Fibroblast of lung (primary cell): Measurements from ENCODE around the gene PRDX1. TPM values are rescaled to one million over a fixed set of nuclear protein-coding genes. Genes with fewer than 3 reads are reported as not detected.
"Not testable (repeated sequence)": the region's sequence is repeated elsewhere in the genome, so short reads cannot be mapped to it uniquely, and the experiment has no call there.

Experiments used
- DNase-seq, 2 donors: peaks; one replicate each; pipeline versions ENCODE4 v3.0.0 to v3.0.0-alpha.2; 2010; ENCODE audit warnings: low read depth in 2 of 2
- H2AFZ ChIP-seq: 2 replicates; pipeline ENCODE4 v1.5.1; 2012; ENCODE audit warnings: low read length, control low read depth, inconsistent platforms
- H3K27ac ChIP-seq: 2 replicates; pipeline ENCODE4 v1.5.1; 2011; ENCODE audit warnings: low read length, control low read depth; ENCODE audit not compliant: insufficient read depth
- H3K27me3 ChIP-seq: 2 replicates; pipeline ENCODE4 v1.5.1; 2011; ENCODE audit warnings: mild to moderate bottlenecking, low read length; ENCODE audit not compliant: control insufficient read depth, insufficient read depth
- H3K36me3 ChIP-seq: 2 replicates; pipeline ENCODE4 v1.5.1; 2011; ENCODE audit warnings: low read length; ENCODE audit not compliant: control insufficient read depth, insufficient read depth
- H3K4me1 ChIP-seq: 2 replicates; pipeline ENCODE4 v1.5.1; 2011; ENCODE audit warnings: low read length; ENCODE audit not compliant: control insufficient read depth, insufficient read depth; ENCODE audit errors: extremely low read depth
- H3K4me2 ChIP-seq: 2 replicates; pipeline ENCODE4 v1.5.1; 2011; ENCODE audit warnings: low read length, control low read depth; ENCODE audit not compliant: insufficient read depth; ENCODE audit errors: extremely low read depth
- H3K4me3 ChIP-seq, 4 experiments: fragments of 200-600 bp in 1 of 4; sonication (generic) in 1 of 4; replicated peaks in 1 of 4; 2 replicates each; pipeline ENCODE4 v1.5.1; 2011 to 2016; ENCODE audit warnings: low read length in 4 of 4, low read depth in 3 of 4, mild to moderate bottlenecking in 3 of 4, control low read depth in 2 of 4, inconsistent platforms in 1 of 4, mixed read lengths in 1 of 4; ENCODE audit not compliant: insufficient read depth in 1 of 4; ENCODE audit errors: control extremely low read depth in 1 of 4
- H3K79me2 ChIP-seq: 2 replicates; pipeline ENCODE4 v1.5.1; 2012; ENCODE audit warnings: mild to moderate bottlenecking, low read length, inconsistent platforms; ENCODE audit not compliant: control insufficient read depth, insufficient read depth
- H3K9ac ChIP-seq: 2 replicates; pipeline ENCODE4 v1.5.1; 2011; ENCODE audit warnings: mild to moderate bottlenecking, low read length, control low read depth; ENCODE audit not compliant: insufficient read depth
- H3K9me3 ChIP-seq: 2 replicates; pipeline ENCODE4 v1.5.1; 2012; ENCODE audit warnings: low read depth, low read length; ENCODE audit not compliant: control insufficient read depth, insufficient read depth
- H4K20me1 ChIP-seq: 2 replicates; pipeline ENCODE4 v1.5.1; 2011; ENCODE audit warnings: low read length; ENCODE audit not compliant: control insufficient read depth, insufficient read depth; ENCODE audit errors: extremely low read depth
- EZH2 ChIP-seq: IDR thresholded peaks from 2 replicates; pipeline ENCODE4 v1.5.1; 2012; ENCODE audit warnings: low read length, control low read depth, mild to moderate bottlenecking; ENCODE audit errors: missing control alignments
- polyA plus RNA-seq, 2 donors: library from polyadenylated mRNA; depleted of rRNA in 1 of 2; stranded (reverse) in 1 of 2; unstranded in 1 of 2; fragments of >200 nt; gene quantifications; 2 replicates each; pipeline ENCODE4 v1.2.1, GENCODE V29; 2011 to 2012; ENCODE audit warnings: missing spikeins in 1 of 2
- total RNA-seq: library from RNA; depleted of rRNA; stranded (reverse); fragments of >200 nt; gene quantifications from 2 replicates; pipeline ENCODE4 v1.2.1, GENCODE V29; 2014
- TF ChIP-seq, protein P1 (sequence below), 2 donors: IDR thresholded peaks in 1 of 2; conservative IDR thresholded peaks in 1 of 2; 1 replicate in 1 of 2; 2 replicates in 1 of 2; pipeline ENCODE4 v1.5.1; 2011 to 2012; ENCODE audit warnings: low read length in 2 of 2, control low read depth in 1 of 2, inconsistent platforms in 1 of 2, low read depth in 1 of 2, mild to moderate bottlenecking in 1 of 2

Gene PRDX1
- total and polyA plus RNA-seq, 2 donors (not counting 1 experiment from before 2014, with no cell fraction given): 420 to 789 TPM

DNA sequence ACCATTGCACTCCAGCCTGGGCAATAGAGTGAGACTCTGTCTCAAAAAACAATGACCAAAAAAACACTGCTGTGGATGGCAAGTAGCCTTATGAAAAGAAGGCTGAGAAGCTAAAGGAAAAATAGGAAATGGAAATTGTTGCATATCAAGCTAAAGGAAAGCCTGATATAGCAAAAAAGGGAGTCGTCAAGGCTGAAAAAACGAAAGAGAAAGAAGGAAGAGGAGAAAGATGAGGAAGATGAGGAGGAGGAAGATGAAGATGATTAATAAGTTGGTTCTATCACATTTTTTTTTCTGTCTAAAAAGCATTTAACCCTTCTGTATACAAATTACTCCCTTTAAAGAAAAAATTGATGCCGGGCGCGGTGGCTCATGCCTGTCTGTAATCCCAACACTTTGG is 10.2 kb upstream of the PRDX1 start:
- no peak for DNase-seq
- Histone ChIP-seq H3K4me3 (no peak overlapping the region), H3K36me3 (no peaks in the 10 kb centered on the region), H3K9me3 (no peaks in the 10 kb centered on the region), H3K4me1 (no peaks in the 10 kb centered on the region), H3K27ac (no peak overlapping the region), H3K27me3 (no peaks in the 10 kb centered on the region), H3K79me2 (no peaks in the 10 kb centered on the region), H4K20me1 (no peaks in the 10 kb centered on the region), H3K9ac (no peak overlapping the region), H3K4me2 (no peak overlapping the region), H2AFZ (no peak overlapping the region)
- TF ChIP-seq EZH2: no peak
- TF ChIP-seq, protein P1, sequence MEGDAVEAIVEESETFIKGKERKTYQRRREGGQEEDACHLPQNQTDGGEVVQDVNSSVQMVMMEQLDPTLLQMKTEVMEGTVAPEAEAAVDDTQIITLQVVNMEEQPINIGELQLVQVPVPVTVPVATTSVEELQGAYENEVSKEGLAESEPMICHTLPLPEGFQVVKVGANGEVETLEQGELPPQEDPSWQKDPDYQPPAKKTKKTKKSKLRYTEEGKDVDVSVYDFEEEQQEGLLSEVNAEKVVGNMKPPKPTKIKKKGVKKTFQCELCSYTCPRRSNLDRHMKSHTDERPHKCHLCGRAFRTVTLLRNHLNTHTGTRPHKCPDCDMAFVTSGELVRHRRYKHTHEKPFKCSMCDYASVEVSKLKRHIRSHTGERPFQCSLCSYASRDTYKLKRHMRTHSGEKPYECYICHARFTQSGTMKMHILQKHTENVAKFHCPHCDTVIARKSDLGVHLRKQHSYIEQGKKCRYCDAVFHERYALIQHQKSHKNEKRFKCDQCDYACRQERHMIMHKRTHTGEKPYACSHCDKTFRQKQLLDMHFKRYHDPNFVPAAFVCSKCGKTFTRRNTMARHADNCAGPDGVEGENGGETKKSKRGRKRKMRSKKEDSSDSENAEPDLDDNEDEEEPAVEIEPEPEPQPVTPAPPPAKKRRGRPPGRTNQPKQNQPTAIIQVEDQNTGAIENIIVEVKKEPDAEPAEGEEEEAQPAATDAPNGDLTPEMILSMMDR (conservative IDR thresholded peaks at IDR 0.05 in 1 of 2, IDR thresholded peaks at IDR 0.05 in 1 of 2; ENCODE audit: low read depth in 1 of 2, low read length in 2 of 2): no peak

DNA sequence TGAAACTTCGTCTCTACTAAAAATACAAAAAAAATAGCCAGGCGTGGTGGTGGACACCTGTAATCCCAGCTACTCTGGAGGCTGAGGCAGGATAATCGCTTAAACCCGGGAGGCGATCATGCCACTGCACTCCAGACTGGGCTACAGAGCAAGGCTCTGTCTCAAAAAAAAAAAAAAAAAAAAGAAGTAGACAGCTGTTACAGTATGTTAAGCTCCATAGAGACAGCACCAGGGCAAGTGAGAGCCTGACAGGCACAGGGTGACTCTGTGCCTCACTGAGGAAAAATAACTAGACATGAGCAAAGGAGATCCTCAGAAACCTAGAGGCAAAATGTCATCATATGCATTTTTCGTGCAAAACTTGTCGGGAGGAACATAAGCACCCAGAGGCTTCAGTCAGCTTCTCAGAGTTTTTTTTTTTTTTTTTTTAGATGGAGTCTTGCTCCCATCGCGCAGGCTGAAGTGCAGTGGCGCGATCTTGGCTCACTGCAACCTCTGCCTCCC is 9.0 kb upstream of the PRDX1 start:
- no peak overlapping the region for H3K4me3 ChIP-seq
- H3K79me2 ChIP-seq: no peaks in the 10 kb centered on the region
- H2AFZ ChIP-seq: no peak overlapping the region
- TF ChIP-seq, protein P1 (conservative IDR thresholded peaks at IDR 0.05 in 1 of 2, IDR thresholded peaks at IDR 0.05 in 1 of 2; ENCODE audit: low read depth in 1 of 2, low read length in 2 of 2): no peak
- TF ChIP-seq EZH2: no peak
- H4K20me1 ChIP-seq: no peaks in the 10 kb centered on the region
- H3K36me3 ChIP-seq: no peaks in the 10 kb centered on the region
- no peak overlapping the region for H3K4me2 ChIP-seq
- H3K9me3 ChIP-seq: no peaks in the 10 kb centered on the region
- no peak overlapping the region for H3K9ac ChIP-seq
- no peaks in the 10 kb centered on the region for H3K4me1 ChIP-seq
- H3K27me3 ChIP-seq: no peaks in the 10 kb centered on the region
- H3K27ac ChIP-seq: no peak overlapping the region
- DNase-seq: no peak

DNA sequence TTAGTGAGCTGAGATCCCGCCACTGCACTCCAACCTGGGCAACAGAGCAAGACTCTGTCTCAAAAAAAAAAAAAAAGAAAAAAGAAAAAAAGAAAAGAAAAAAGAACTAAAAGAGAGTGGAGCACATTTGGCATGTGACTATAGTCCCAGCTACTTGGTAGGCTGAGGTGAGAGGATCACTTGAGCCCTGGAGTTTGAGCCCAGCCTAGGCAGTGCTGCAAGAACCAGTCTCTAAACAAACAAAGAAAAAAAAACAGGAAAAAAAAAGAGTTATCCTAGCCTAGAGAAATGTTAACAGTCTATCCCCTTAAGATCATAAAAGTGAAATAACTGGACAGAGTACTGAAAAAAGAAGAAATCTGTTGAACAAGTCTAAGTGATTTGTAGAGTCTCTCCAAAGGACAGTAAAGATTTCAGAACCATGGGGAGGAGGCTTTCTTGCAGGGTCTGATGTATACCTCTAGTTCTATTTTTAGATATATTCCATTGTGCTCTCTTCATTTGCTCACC is 4.5 kb upstream of the PRDX1 start:
- no peak for DNase-seq
- H3K4me2 ChIP-seq: no peak overlapping the region
- no peaks in the 10 kb centered on the region for H3K27me3 ChIP-seq
- TF ChIP-seq, protein P1 (conservative IDR thresholded peaks at IDR 0.05 in 1 of 2, IDR thresholded peaks at IDR 0.05 in 1 of 2; ENCODE audit: low read depth in 1 of 2, low read length in 2 of 2): no peak
- no peak for TF ChIP-seq EZH2
- no peak overlapping the region for H2AFZ ChIP-seq
- no peak overlapping the region for H3K4me3 ChIP-seq
- H3K4me1 ChIP-seq: no peaks in the 10 kb centered on the region
- H3K9ac ChIP-seq: no peak overlapping the region
- no peaks in the 10 kb centered on the region for H3K36me3 ChIP-seq
- peaks cover 5% of the 10 kb centered on the region for H3K79me2 ChIP-seq
- no peak overlapping the region for H3K27ac ChIP-seq
- H4K20me1 ChIP-seq: no peaks in the 10 kb centered on the region
- H3K9me3 ChIP-seq: no peaks in the 10 kb centered on the region

DNA sequence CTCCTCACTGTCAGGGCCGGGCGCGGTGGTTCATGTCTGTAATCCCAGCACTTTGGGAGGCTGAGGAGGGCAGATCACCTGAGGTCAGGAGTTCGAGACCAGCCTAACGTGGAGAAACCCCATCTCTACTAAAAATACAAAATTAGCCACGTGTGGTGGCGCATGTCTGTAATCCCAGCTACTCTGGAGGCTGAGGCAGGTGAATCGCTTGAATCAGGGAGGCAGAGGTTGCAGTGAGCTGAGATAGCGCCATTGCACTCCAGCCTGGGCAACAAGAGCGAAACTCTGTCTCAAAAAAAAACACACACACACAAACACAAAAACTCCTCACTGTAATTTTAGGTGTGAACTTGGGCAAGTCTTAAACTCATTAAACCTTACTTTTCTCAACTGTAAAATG is 2.3 kb upstream of the PRDX1 start:
- H3K27me3 ChIP-seq, DNase-seq, H3K4me3 ChIP-seq, H3K36me3 ChIP-seq, H3K9me3 ChIP-seq, H2AFZ ChIP-seq, H3K4me1 ChIP-seq, H4K20me1 ChIP-seq, H3K27ac ChIP-seq, H3K9ac ChIP-seq, H3K4me2 ChIP-seq: not testable (repeated sequence)
- H3K79me2 ChIP-seq: peaks cover 25% of the 10 kb centered on the region

DNA sequence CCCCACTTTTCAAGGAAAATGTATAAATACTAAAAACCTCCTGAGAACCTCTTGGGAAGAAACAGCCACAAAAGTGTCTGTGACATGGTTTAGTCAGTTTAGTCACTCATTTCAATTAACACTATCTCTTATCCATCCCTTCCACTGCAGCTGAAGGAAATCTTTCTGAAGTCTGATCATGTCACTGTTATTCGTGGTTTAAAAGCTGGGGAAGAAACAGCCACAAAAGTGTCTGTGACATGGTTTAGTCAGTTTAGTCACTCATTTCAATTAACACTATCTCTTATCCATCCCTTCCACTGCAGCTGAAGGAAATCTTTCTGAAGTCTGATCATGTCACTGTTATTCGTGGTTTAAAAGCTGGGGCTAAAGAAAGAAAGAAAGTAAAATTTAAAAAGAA is 1.8 kb upstream of the PRDX1 start:
- not testable (repeated sequence) for H3K9ac ChIP-seq, H3K36me3 ChIP-seq, H3K9me3 ChIP-seq, H3K4me1 ChIP-seq, H3K27ac ChIP-seq, H4K20me1 ChIP-seq, H3K4me2 ChIP-seq, DNase-seq, H3K4me3 ChIP-seq, H2AFZ ChIP-seq, H3K27me3 ChIP-seq
- peaks cover 29% of the 10 kb centered on the region for H3K79me2 ChIP-seq
